Parathyroid adenoma (tissue), 2 donors: ENCODE measurements around the gene NPHP3.

Source experiments
- H2AFZ ChIP-seq: fragments of 300-600 bp; sonication (generic); one replicate; pipeline ENCODE4 v1.7.0; 2017; ENCODE audit warnings: antibody characterized with exemption, mild to moderate bottlenecking
- H3K27ac ChIP-seq: fragments of 300-600 bp; sonication (generic); one replicate; pipeline ENCODE4 v1.7.0; 2017
- H3K27me3 ChIP-seq: fragments of 300-600 bp; sonication (generic); one replicate; pipeline ENCODE4 v1.7.0; 2017; ENCODE audit warnings: low read length; ENCODE audit not compliant: control insufficient read depth, insufficient read depth
- H3K36me3 ChIP-seq: fragments of 300-600 bp; sonication (generic); one replicate; pipeline ENCODE4 v1.7.0; 2017; ENCODE audit warnings: low read length; ENCODE audit not compliant: control insufficient read depth, insufficient read depth
- H3K4me1 ChIP-seq: fragments of 300-600 bp; sonication (generic); one replicate; pipeline ENCODE4 v1.7.0; 2017; ENCODE audit warnings: control low read depth
- H3K4me2 ChIP-seq: fragments of 300-600 bp; sonication (generic); one replicate; pipeline ENCODE4 v1.7.0; 2017; ENCODE audit warnings: low read length
- H3K4me3 ChIP-seq: fragments of 300-600 bp; sonication (generic); one replicate; pipeline ENCODE4 v1.7.0; 2017; ENCODE audit warnings: low read depth, low read length
- H3K79me2 ChIP-seq: fragments of 300-600 bp; sonication (generic); one replicate; pipeline ENCODE4 v1.7.0; 2017; ENCODE audit warnings: control low read depth
- H3K9ac ChIP-seq: fragments of 300-600 bp; sonication (generic); one replicate; pipeline ENCODE4 v1.7.0; 2017; ENCODE audit warnings: mild to moderate bottlenecking
- H3K9me3 ChIP-seq: fragments of 300-600 bp; sonication (generic); one replicate; pipeline ENCODE4 v1.7.0; 2017; ENCODE audit warnings: low read length; ENCODE audit not compliant: control insufficient read depth
- TF ChIP-seq, protein P1 (sequence below): fragments of 300-600 bp; sonication (generic); IDR thresholded peaks from one replicate; pipeline ENCODE4 v1.7.0; 2017; ENCODE audit warnings: antibody characterized with exemption, mild to moderate bottlenecking
- donor health status: primary hyperparathyroidism.

The NPHP3 gene

GRCh38 chr3:132661101-132661500, 61.1 kb downstream of the NPHP3 start:
- Histone ChIP-seq H3K27ac (no peak overlapping the region), H3K4me3 (peak overlapping the region; percentile 85), H3K9ac (no peak overlapping the region), H3K4me1 (peaks cover 9% of the 10 kb centered on the region), H3K4me2 (peak overlapping the region; percentile 75), H2AFZ (peak overlapping the region; percentile 96), H3K9me3 (no peaks in the 10 kb centered on the region), H3K36me3 (no peaks in the 10 kb centered on the region), H3K79me2 (peaks cover 36% of the 10 kb centered on the region), H3K27me3 (no peaks in the 10 kb centered on the region)
- TF ChIP-seq, protein P1, sequence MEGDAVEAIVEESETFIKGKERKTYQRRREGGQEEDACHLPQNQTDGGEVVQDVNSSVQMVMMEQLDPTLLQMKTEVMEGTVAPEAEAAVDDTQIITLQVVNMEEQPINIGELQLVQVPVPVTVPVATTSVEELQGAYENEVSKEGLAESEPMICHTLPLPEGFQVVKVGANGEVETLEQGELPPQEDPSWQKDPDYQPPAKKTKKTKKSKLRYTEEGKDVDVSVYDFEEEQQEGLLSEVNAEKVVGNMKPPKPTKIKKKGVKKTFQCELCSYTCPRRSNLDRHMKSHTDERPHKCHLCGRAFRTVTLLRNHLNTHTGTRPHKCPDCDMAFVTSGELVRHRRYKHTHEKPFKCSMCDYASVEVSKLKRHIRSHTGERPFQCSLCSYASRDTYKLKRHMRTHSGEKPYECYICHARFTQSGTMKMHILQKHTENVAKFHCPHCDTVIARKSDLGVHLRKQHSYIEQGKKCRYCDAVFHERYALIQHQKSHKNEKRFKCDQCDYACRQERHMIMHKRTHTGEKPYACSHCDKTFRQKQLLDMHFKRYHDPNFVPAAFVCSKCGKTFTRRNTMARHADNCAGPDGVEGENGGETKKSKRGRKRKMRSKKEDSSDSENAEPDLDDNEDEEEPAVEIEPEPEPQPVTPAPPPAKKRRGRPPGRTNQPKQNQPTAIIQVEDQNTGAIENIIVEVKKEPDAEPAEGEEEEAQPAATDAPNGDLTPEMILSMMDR: no peak

- H2AFZ ChIP-seq: peak overlapping the region; percentile 96
- peak overlapping the region; percentile 85 for H3K4me3 ChIP-seq
- H3K27me3 ChIP-seq: no peaks in the 10 kb centered on the region
- peak overlapping the region; percentile 86 for H3K27ac ChIP-seq
- H3K9me3 ChIP-seq: no peaks in the 10 kb centered on the region
- peak overlapping the region; percentile 93 for H3K9ac ChIP-seq
- H3K79me2 ChIP-seq: peaks cover 36% of the 10 kb centered on the region
- H3K4me1 ChIP-seq: peaks cover 9% of the 10 kb centered on the region
- H3K4me2 ChIP-seq: peak overlapping the region; percentile 75
- no peaks in the 10 kb centered on the region for H3K36me3 ChIP-seq
- TF ChIP-seq, protein P1: no peak
Observed at GRCh38 chr3:132660811-132661070, 61.5 kb downstream of the NPHP3 start.

GRCh38 chr3:132660052-132660810, 62.0 kb downstream of the NPHP3 start, which contains the start of gene UBA5:
TSS of gene UBA5 (plus strand) at chr3:132660329. CDS start at chr3:132660538, 209 bp downstream.
- no peaks in the 10 kb centered on the region for H3K36me3 ChIP-seq
- no peaks in the 10 kb centered on the region for H3K27me3 ChIP-seq
- peak within 1 kb of the TSS; percentile 96 for H2AFZ ChIP-seq
- peaks cover 38% of the 10 kb centered on the region for H3K79me2 ChIP-seq
- TF ChIP-seq, protein P1: no peak
- peak within 1 kb of the TSS; percentile 75 for H3K4me2 ChIP-seq
- peaks cover 9% of the 10 kb centered on the region for H3K4me1 ChIP-seq
- H3K9ac ChIP-seq: peak within 1 kb of the TSS; percentile 93
- H3K27ac ChIP-seq: peak within 1 kb of the TSS; percentile 86
- H3K9me3 ChIP-seq: no peaks in the 10 kb centered on the region
- H3K4me3 ChIP-seq: peak within 1 kb of the TSS; percentile 85

- Histone ChIP-seq H3K36me3 (no peaks in the 10 kb centered on the region), H2AFZ (peak within 1 kb of the TSS; percentile 96), H3K79me2 (peaks cover 33% of the 10 kb centered on the region), H3K9me3 (no peaks in the 10 kb centered on the region), H3K4me1 (peaks cover 15% of the 10 kb centered on the region), H3K27ac (peak within 1 kb of the TSS; percentile 86), H3K4me2 (peak within 1 kb of the TSS; percentile 75), H3K4me3 (peak within 1 kb of the TSS; percentile 85), H3K27me3 (no peaks in the 10 kb centered on the region), H3K9ac (peak within 1 kb of the TSS; percentile 93)
- TF ChIP-seq, protein P1: peak; percentile 49
Observed at GRCh38 chr3:132659365-132660051, 62.7 kb downstream of the NPHP3 start, which contains the start of gene ACAD11. TSS of gene ACAD11 (minus strand) at chr3:132659809. CDS start at chr3:132659751, 58 bp downstream.
